Measurements from ENCODE around the gene CDH23. TPM values are rescaled to one million over a fixed set of nuclear protein-coding genes. Genes with fewer than 3 reads are reported as not detected.

The CDH23 gene
- total RNA-seq, 1 experiment from 2014 or later = 2.1 TPM

GRCh38 chr10:71666639-71667386 lies 270.1 kb downstream of the CDH23 start:
- Histone ChIP-seq H4K20me1 (ENCODE audit: insufficient read depth, low read depth, low read length) (no peaks in the 10 kb centered on the region), H3K79me2 (ENCODE audit: low read length) (no peaks in the 10 kb centered on the region), H3K4me3 (ENCODE audit: low read length) (peak overlapping the region; percentile 11; the same call in 1 of the 2 replicates), H3K36me3 (ENCODE audit: insufficient read depth, low read length) (no peaks in the 10 kb centered on the region), H3K9ac (ENCODE audit: low read length) (peak overlapping the region; percentile 57), H3K9me2 (replicated peaks; ENCODE audit: insufficient read depth, low read length) (no peaks in the 10 kb centered on the region), H3K4me1 (ENCODE audit: low read length) (peaks cover 27% of the 10 kb centered on the region), H3K4me2 (ENCODE audit: low read depth, low read length, poor library complexity, severe bottlenecking) (peak overlapping the region; percentile 47), H2AFZ (ENCODE audit: low read length) (peak overlapping the region; percentile 25; the same call in 1 of the 2 replicates), H3K27ac (ENCODE audit: low read length) (peak overlapping the region; percentile 77), H3K9me3 (ENCODE audit: low read length) (no peaks in the 10 kb centered on the region), H3K27me3 (ENCODE audit: low read length) (no peaks in the 10 kb centered on the region)
- DNase-seq = peak; percentile 75

GRCh38 chr10:71667387-71667752 lies 270.6 kb downstream of the CDH23 start:
- peak overlapping the region; percentile 11; the same call in 1 of the 2 replicates for H3K4me3 ChIP-seq (ENCODE audit: low read length)
- no peak overlapping the region; the same call in 1 of the 2 replicates for H2AFZ ChIP-seq (ENCODE audit: low read length)
- peak overlapping the region; percentile 47 for H3K4me2 ChIP-seq (ENCODE audit: low read depth, low read length, poor library complexity, severe bottlenecking)

GRCh38 chr10:71671994-71672946 lies 275.6 kb downstream of the CDH23 start:
- DNase-seq = no peak
- no peaks in the 10 kb centered on the region for H4K20me1 ChIP-seq (ENCODE audit: insufficient read depth, low read depth, low read length)
- H3K9ac ChIP-seq (ENCODE audit: low read length) = no peak overlapping the region
- H3K27me3 ChIP-seq (ENCODE audit: low read length) = no peaks in the 10 kb centered on the region
- H2AFZ ChIP-seq (ENCODE audit: low read length) = no peak overlapping the region
- peaks cover 10% of the 10 kb centered on the region for H3K4me1 ChIP-seq (ENCODE audit: low read length)
- H3K27ac ChIP-seq (ENCODE audit: low read length) = no peak overlapping the region
- no peaks in the 10 kb centered on the region for H3K79me2 ChIP-seq (ENCODE audit: low read length)
- no peak overlapping the region for H3K4me3 ChIP-seq (ENCODE audit: low read length)
- no peaks in the 10 kb centered on the region for H3K9me2 ChIP-seq (replicated peaks; ENCODE audit: insufficient read depth, low read length)
- H3K36me3 ChIP-seq (ENCODE audit: insufficient read depth, low read length) = no peaks in the 10 kb centered on the region
- H3K4me2 ChIP-seq (ENCODE audit: low read depth, low read length, poor library complexity, severe bottlenecking) = no peak overlapping the region
- no peaks in the 10 kb centered on the region for H3K9me3 ChIP-seq (ENCODE audit: low read length)

More at GRCh38 chr10:71667387-71667752, 270.6 kb downstream of the CDH23 start:
- peak overlapping the region; percentile 57 for H3K9ac ChIP-seq (ENCODE audit: low read length)
- no peaks in the 10 kb centered on the region for H4K20me1 ChIP-seq (ENCODE audit: insufficient read depth, low read depth, low read length)
- no peaks in the 10 kb centered on the region for H3K36me3 ChIP-seq (ENCODE audit: insufficient read depth, low read length)
- H3K4me1 ChIP-seq (ENCODE audit: low read length) = peaks cover 27% of the 10 kb centered on the region
- H3K9me3 ChIP-seq (ENCODE audit: low read length) = no peaks in the 10 kb centered on the region
- no peaks in the 10 kb centered on the region for H3K79me2 ChIP-seq (ENCODE audit: low read length)
- no peaks in the 10 kb centered on the region for H3K9me2 ChIP-seq (replicated peaks; ENCODE audit: insufficient read depth, low read length)
- DNase-seq = peak; percentile 62
- H3K27ac ChIP-seq (ENCODE audit: low read length) = peak overlapping the region; percentile 77
- H3K27me3 ChIP-seq (ENCODE audit: low read length) = no peaks in the 10 kb centered on the region

- Histone ChIP-seq H3K9ac (ENCODE audit: low read length) (no peak overlapping the region), H3K9me2 (replicated peaks; ENCODE audit: insufficient read depth, low read length) (no peaks in the 10 kb centered on the region), H3K4me2 (ENCODE audit: low read depth, low read length, poor library complexity, severe bottlenecking) (no peak overlapping the region), H4K20me1 (ENCODE audit: insufficient read depth, low read depth, low read length) (no peaks in the 10 kb centered on the region), H3K36me3 (ENCODE audit: insufficient read depth, low read length) (no peaks in the 10 kb centered on the region), H3K79me2 (ENCODE audit: low read length) (no peaks in the 10 kb centered on the region), H3K27ac (ENCODE audit: low read length) (no peak overlapping the region), H3K4me3 (ENCODE audit: low read length) (no peak overlapping the region), H3K27me3 (ENCODE audit: low read length) (no peaks in the 10 kb centered on the region), H2AFZ (ENCODE audit: low read length) (no peak overlapping the region), H3K9me3 (ENCODE audit: low read length) (no peaks in the 10 kb centered on the region), H3K4me1 (ENCODE audit: low read length) (no peaks in the 10 kb centered on the region)
- DNase-seq = no peak
Measured at GRCh38 chr10:71675295-71675970, 278.7 kb downstream of the CDH23 start.

GRCh38 chr10:71677261-71677660 lies 280.5 kb downstream of the CDH23 start:
- no peaks in the 10 kb centered on the region for H3K27me3 ChIP-seq (ENCODE audit: low read length)
- no peaks in the 10 kb centered on the region for H3K4me1 ChIP-seq (ENCODE audit: low read length)
- H2AFZ ChIP-seq (ENCODE audit: low read length) = no peak overlapping the region
- no peaks in the 10 kb centered on the region for H3K9me2 ChIP-seq (replicated peaks; ENCODE audit: insufficient read depth, low read length)
- no peaks in the 10 kb centered on the region for H4K20me1 ChIP-seq (ENCODE audit: insufficient read depth, low read depth, low read length)
- no peak overlapping the region for H3K4me2 ChIP-seq (ENCODE audit: low read depth, low read length, poor library complexity, severe bottlenecking)
- no peak overlapping the region for H3K4me3 ChIP-seq (ENCODE audit: low read length)
- no peaks in the 10 kb centered on the region for H3K9me3 ChIP-seq (ENCODE audit: low read length)
- no peaks in the 10 kb centered on the region for H3K79me2 ChIP-seq (ENCODE audit: low read length)
- H3K36me3 ChIP-seq (ENCODE audit: insufficient read depth, low read length) = no peaks in the 10 kb centered on the region
- DNase-seq = no peak
- H3K27ac ChIP-seq (ENCODE audit: low read length) = no peak overlapping the region
- no peak overlapping the region for H3K9ac ChIP-seq (ENCODE audit: low read length)

- no peaks in the 10 kb centered on the region for H3K79me2 ChIP-seq (ENCODE audit: low read length)
Measured at GRCh38 chr10:71678057-71678805, 281.5 kb downstream of the CDH23 start.

GRCh38 chr10:71679425-71679824 lies 282.7 kb downstream of the CDH23 start:
- Histone ChIP-seq H3K4me1 (ENCODE audit: low read length) (no peaks in the 10 kb centered on the region), H3K9ac (ENCODE audit: low read length) (no peak overlapping the region), H3K36me3 (ENCODE audit: insufficient read depth, low read length) (no peaks in the 10 kb centered on the region), H3K79me2 (ENCODE audit: low read length) (no peaks in the 10 kb centered on the region), H3K27ac (ENCODE audit: low read length) (no peak overlapping the region), H3K4me2 (ENCODE audit: low read depth, low read length, poor library complexity, severe bottlenecking) (no peak overlapping the region), H2AFZ (ENCODE audit: low read length) (no peak overlapping the region), H3K9me3 (ENCODE audit: low read length) (no peaks in the 10 kb centered on the region), H3K9me2 (replicated peaks; ENCODE audit: insufficient read depth, low read length) (no peaks in the 10 kb centered on the region), H4K20me1 (ENCODE audit: insufficient read depth, low read depth, low read length) (no peaks in the 10 kb centered on the region), H3K27me3 (ENCODE audit: low read length) (no peaks in the 10 kb centered on the region), H3K4me3 (ENCODE audit: low read length) (no peak overlapping the region)
- DNase-seq = no peak

More at GRCh38 chr10:71678057-71678805, 281.5 kb downstream of the CDH23 start:
- no peaks in the 10 kb centered on the region for H3K27me3 ChIP-seq (ENCODE audit: low read length)
- no peak overlapping the region for H2AFZ ChIP-seq (ENCODE audit: low read length)
- H3K27ac ChIP-seq (ENCODE audit: low read length) = no peak overlapping the region
- no peak overlapping the region for H3K9ac ChIP-seq (ENCODE audit: low read length)
- DNase-seq = no peak
- no peak overlapping the region for H3K4me3 ChIP-seq (ENCODE audit: low read length)
- no peak overlapping the region for H3K4me2 ChIP-seq (ENCODE audit: low read depth, low read length, poor library complexity, severe bottlenecking)
- no peaks in the 10 kb centered on the region for H4K20me1 ChIP-seq (ENCODE audit: insufficient read depth, low read depth, low read length)
- no peaks in the 10 kb centered on the region for H3K9me2 ChIP-seq (replicated peaks; ENCODE audit: insufficient read depth, low read length)
- H3K36me3 ChIP-seq (ENCODE audit: insufficient read depth, low read length) = no peaks in the 10 kb centered on the region
- no peaks in the 10 kb centered on the region for H3K9me3 ChIP-seq (ENCODE audit: low read length)
- no peaks in the 10 kb centered on the region for H3K4me1 ChIP-seq (ENCODE audit: low read length)

All from Karpas-422 (cell line).